IMR-90 (cell line): ENCODE measurements around the gene CDH16. TPM values are rescaled to one million over a fixed set of nuclear protein-coding genes. Genes with fewer than 3 reads are reported as not detected.

Source experiments
- ATAC-seq: fragments of 200-7000 bp; cut with Tn5 transposase; 2 replicates; pipeline ENCODE4 v1.9.1; 2020; ENCODE audit warnings: low read depth, mild to moderate bottlenecking, moderate library complexity
- BruUV-seq: library from RNA; stranded (reverse); fragments of 400-500 nt; replicated peaks from 2 replicates; lab custom pipeline; 2021; lab: Mats Ljungman, UMichigan
- CTCF ChIA-PET: fragments of 300-600 bp; formaldehyde crosslinking; extraction: SDS; loops from one replicate; lab custom pipeline; 2021; ENCODE audit warnings: antibody characterized with exemption; lab: Yijun Ruan, JAX
- POLR2A ChIA-PET: fragments of 300-600 bp; sonication (Branson Sonifier 250); formaldehyde crosslinking; loops from one replicate; lab custom pipeline; 2022; ENCODE audit warnings: antibody characterized with exemption; ENCODE audit not compliant: unreplicated experiment; lab: Charles Lee
- DNase-seq: peaks from one replicate; pipeline ENCODE4 v3.0.0; 2013
- H2AFZ ChIP-seq: replicated peaks from 2 replicates; pipeline ENCODE3; 2013; ENCODE audit warnings: low read length, mild to moderate bottlenecking; ENCODE audit not compliant: poor library complexity
- H2AK5ac ChIP-seq: 2 replicates; pipeline ENCODE4 v1.6.1; 2013; ENCODE audit warnings: low read depth, low read length, inconsistent platforms
- H2AK9ac ChIP-seq: replicated peaks from 2 replicates; pipeline ENCODE3; 2013; ENCODE audit warnings: mild to moderate bottlenecking, low read depth, low read length, moderate library complexity; ENCODE audit not compliant: poor library complexity
- H2BK120ac ChIP-seq: 2 replicates; pipeline ENCODE4 v1.6.1; 2013; ENCODE audit warnings: low read depth, low read length, inconsistent platforms
- H2BK15ac ChIP-seq: 3 replicates; pipeline ENCODE4 v1.6.1; 2013; ENCODE audit warnings: low read depth, low read length, inconsistent platforms
- H2BK20ac ChIP-seq: 2 replicates; pipeline ENCODE4 v1.6.1; 2013; ENCODE audit warnings: low read depth, mild to moderate bottlenecking, inconsistent platforms, low read length, moderate library complexity
- H2BK5ac ChIP-seq: 2 replicates; pipeline ENCODE4 v1.6.1; 2013; ENCODE audit warnings: mild to moderate bottlenecking, low read depth, low read length, inconsistent platforms; ENCODE audit not compliant: poor library complexity, severe bottlenecking
- H3K14ac ChIP-seq: replicated peaks from 2 replicates; pipeline ENCODE4 v1.6.1; 2013; ENCODE audit warnings: low read depth, low read length, inconsistent platforms
- H3K18ac ChIP-seq: 2 replicates; pipeline ENCODE4 v1.6.1; 2013; ENCODE audit warnings: low read depth, low read length, control low read depth
- H3K23ac ChIP-seq: 2 replicates; pipeline ENCODE4 v1.6.1; 2013; ENCODE audit warnings: low read depth, low read length, inconsistent platforms
- H3K27ac ChIP-seq: 2 replicates; pipeline ENCODE4 v1.5.1; 2013; ENCODE audit warnings: mild to moderate bottlenecking, control low read depth, low read length; ENCODE audit not compliant: insufficient read depth
- H3K27me3 ChIP-seq: 2 replicates; pipeline ENCODE4 v1.6.1; 2013; ENCODE audit warnings: low read length; ENCODE audit not compliant: control insufficient read depth, insufficient read depth
- H3K36me3 ChIP-seq: 2 replicates; pipeline ENCODE4 v1.6.1; 2013; ENCODE audit warnings: low read length, mixed read lengths; ENCODE audit not compliant: control insufficient read depth, insufficient read depth
- H3K4ac ChIP-seq: 2 replicates; pipeline ENCODE4 v1.6.1; 2013; ENCODE audit warnings: low read depth, low read length, inconsistent platforms
- H3K4me1 ChIP-seq: 2 replicates; pipeline ENCODE4 v1.6.1; 2013; ENCODE audit warnings: low read length, mixed read lengths; ENCODE audit not compliant: control insufficient read depth, insufficient read depth
- H3K4me2 ChIP-seq: 2 replicates; pipeline ENCODE4 v1.6.1; 2013; ENCODE audit warnings: low read depth, mild to moderate bottlenecking, control low read depth, low read length, moderate library complexity
- H3K4me3 ChIP-seq: 2 replicates; pipeline ENCODE4 v1.5.1; 2013; ENCODE audit warnings: low read depth, mild to moderate bottlenecking, control low read depth, low read length, moderate library complexity; ENCODE audit not compliant: insufficient read depth
- H3K56ac ChIP-seq: 2 replicates; pipeline ENCODE4 v1.6.1; 2013; ENCODE audit warnings: low read length, inconsistent platforms; ENCODE audit not compliant: insufficient read depth; ENCODE audit errors: extremely low read depth
- H3K79me1 ChIP-seq, 2 experiments: 2 replicates each; pipeline ENCODE4 v1.6.1; 2013; ENCODE audit warnings: low read length in 2 of 2, inconsistent platforms in 1 of 2, low read depth in 1 of 2
- H3K9ac ChIP-seq: 2 replicates; pipeline ENCODE4 v1.6.1; 2013; ENCODE audit warnings: low read depth, low read length, control low read depth
- H3K9me1 ChIP-seq: 2 replicates; pipeline ENCODE4 v1.6.1; 2013; ENCODE audit warnings: low read length, inconsistent platforms; ENCODE audit not compliant: insufficient read depth
- H3K9me3 ChIP-seq: 2 replicates; pipeline ENCODE4 v1.6.1; 2013; ENCODE audit warnings: low read length; ENCODE audit not compliant: control insufficient read depth, insufficient read depth
- H4K20me1 ChIP-seq: 2 replicates; pipeline ENCODE4 v1.6.1; 2013; ENCODE audit warnings: low read length, inconsistent platforms; ENCODE audit not compliant: insufficient read depth
- H4K5ac ChIP-seq: 2 replicates; pipeline ENCODE4 v1.6.1; 2013; ENCODE audit warnings: mild to moderate bottlenecking, low read depth, low read length, control low read depth
- H4K8ac ChIP-seq, 2 experiments: 2 replicates each; pipeline ENCODE4 v1.6.1; 2013; ENCODE audit warnings: low read depth in 2 of 2, low read length in 2 of 2, control low read depth in 1 of 2, inconsistent platforms in 1 of 2
- H4K91ac ChIP-seq: 2 replicates; pipeline ENCODE4 v1.6.1; 2013; ENCODE audit warnings: low read depth, low read length, inconsistent platforms; ENCODE audit not compliant: insufficient read depth
- BHLHE40 ChIP-seq: fragments of 150-350 bp; IDR thresholded peaks from 2 replicates; pipeline ENCODE4 v1.6.1; 2016; ENCODE audit warnings: mild to moderate bottlenecking, low read depth, low read length
- CEBPB ChIP-seq: IDR thresholded peaks from 2 replicates; pipeline ENCODE4 v1.6.1; 2012; ENCODE audit warnings: low read depth, low read length, improper control_type of control experiment
- FOS ChIP-seq: fragments of 150-350 bp; IDR thresholded peaks from 2 replicates; pipeline ENCODE4 v1.6.1; 2016; ENCODE audit warnings: low read depth, low read length
- MAFK ChIP-seq: IDR thresholded peaks from 2 replicates; pipeline ENCODE4 v1.6.1; 2012; ENCODE audit warnings: low read depth, low read length, improper control_type of control experiment
- MAZ ChIP-seq: IDR thresholded peaks from 2 replicates; pipeline ENCODE4 v1.6.1; 2012; ENCODE audit warnings: low read depth, mild to moderate bottlenecking, low read length, improper control_type of control experiment, moderate library complexity, borderline replicate concordance
- MXI1 ChIP-seq: IDR thresholded peaks from 2 replicates; pipeline ENCODE4 v1.6.1; 2012; ENCODE audit warnings: low read depth, mild to moderate bottlenecking, low read length, moderate library complexity, borderline replicate concordance
- NFE2L2 ChIP-seq: fragments of 150-350 bp; IDR thresholded peaks from 2 replicates; pipeline ENCODE4 v1.6.1; 2016; ENCODE audit warnings: low read depth, mild to moderate bottlenecking, low read length
- RAD21 ChIP-seq: IDR thresholded peaks from 2 replicates; pipeline ENCODE4 v1.6.1; 2012; ENCODE audit warnings: low read length, improper control_type of control experiment
- WGBS, 2 experiments: methylation state at CpG; one replicate each; pipeline versions ENCODE4 v1.1.5 to v1.1.7; 2013; ENCODE audit warnings: missing lambda C conversion rate in 2 of 2; ENCODE audit not compliant: insufficient read length in 1 of 2; ENCODE audit errors: extremely low coverage in 2 of 2; 5-methylcytosine and 5-hydroxymethylcytosine counted together
- dilution Hi-C: fragments of 300-500 bp; cut with HindIII; formaldehyde crosslinking; loops from one replicate; pipeline ENCODE4 v1.14.3; 2018; ENCODE audit warnings: low sequenced_read_pairs; ENCODE audit not compliant: unreplicated experiment
- in situ Hi-C: fragments of 300-500 bp; cut with MboI; formaldehyde crosslinking; loops from 3 replicates; pipeline ENCODE4 v1.14.3; 2019; ENCODE audit warnings: low sequenced_read_pairs, inconsistent platforms, mixed read lengths
- intact Hi-C: fragments of 100-400 bp; cut with micrococcal nuclease; formaldehyde crosslinking; loops from 2 replicates; pipeline ENCODE4 v1.10.0; 2022
- polyA plus RNA-seq, 3 experiments: library from polyadenylated mRNA; depleted of rRNA; stranded (reverse); fragments of >200 nt; gene quantifications; 2 replicates each; pipeline ENCODE4 v1.2.3, GENCODE V29; 2012; ENCODE audit warnings: low replicate concordance in 1 of 3
- total RNA-seq: library from RNA; depleted of rRNA; stranded (reverse); fragments of >200 nt; gene quantifications from 2 replicates; pipeline ENCODE4 v1.2.3, GENCODE V29; 2012
- TF ChIP-seq, protein P1 (sequence below): fragments of 150-350 bp; IDR thresholded peaks from 2 replicates; pipeline ENCODE4 v1.6.1; 2017; ENCODE audit warnings: mild to moderate bottlenecking, antibody characterized with exemption, low read length, low read depth
- TF ChIP-seq, protein P2 (sequence below): conservative IDR thresholded peaks from 2 replicates; pipeline ENCODE4 v1.5.1; 2012; ENCODE audit warnings: mild to moderate bottlenecking, low read depth, low read length, improper control_type of control experiment

CDH16 gene
- total and polyA plus RNA-seq, 2 of the 4 experiments (the other 2 are of a cell fraction): not detected

DNA sequence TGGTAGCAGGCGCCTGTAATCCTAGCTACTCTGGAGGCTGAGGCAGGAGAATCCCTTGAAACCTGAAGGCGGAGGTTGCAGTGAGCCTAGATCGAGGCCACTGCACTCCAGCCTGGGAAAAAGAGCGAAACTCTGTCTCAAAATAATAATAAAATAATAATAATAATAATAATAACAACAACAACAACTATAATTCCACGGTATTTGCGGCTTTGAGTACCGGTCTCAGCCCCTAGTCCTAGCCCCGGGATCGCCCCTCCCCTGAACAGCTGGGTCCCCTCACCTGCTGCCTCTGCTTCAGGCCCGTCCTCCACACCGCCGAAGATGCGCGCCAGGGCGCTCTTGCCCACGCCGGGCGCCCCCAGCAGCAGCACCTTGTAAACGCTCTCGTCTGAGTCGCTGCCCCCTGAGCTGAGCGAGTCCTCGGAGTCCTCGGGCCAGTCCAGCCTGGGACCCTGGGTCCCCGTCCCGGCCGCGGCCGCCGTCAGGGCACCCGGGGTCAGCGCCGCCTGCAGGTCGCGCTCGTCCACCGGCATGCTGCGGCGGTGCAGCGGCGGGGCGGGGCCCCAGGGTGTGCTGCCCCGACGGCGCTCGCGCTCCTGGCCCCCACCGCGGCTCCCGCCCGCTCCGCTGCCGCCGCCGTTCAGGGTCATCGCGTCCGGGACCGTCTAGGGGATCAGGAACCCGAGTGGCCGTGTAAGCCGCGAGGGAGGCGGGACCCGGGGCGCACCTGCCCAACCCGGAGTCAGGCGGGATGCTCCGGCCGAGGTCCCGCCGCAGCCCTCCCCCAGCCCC is 6.0 kb upstream of the CDH16 start (continued):
- no peak for TF ChIP-seq BHLHE40
- TF ChIP-seq CEBPB: no peak

DNA sequence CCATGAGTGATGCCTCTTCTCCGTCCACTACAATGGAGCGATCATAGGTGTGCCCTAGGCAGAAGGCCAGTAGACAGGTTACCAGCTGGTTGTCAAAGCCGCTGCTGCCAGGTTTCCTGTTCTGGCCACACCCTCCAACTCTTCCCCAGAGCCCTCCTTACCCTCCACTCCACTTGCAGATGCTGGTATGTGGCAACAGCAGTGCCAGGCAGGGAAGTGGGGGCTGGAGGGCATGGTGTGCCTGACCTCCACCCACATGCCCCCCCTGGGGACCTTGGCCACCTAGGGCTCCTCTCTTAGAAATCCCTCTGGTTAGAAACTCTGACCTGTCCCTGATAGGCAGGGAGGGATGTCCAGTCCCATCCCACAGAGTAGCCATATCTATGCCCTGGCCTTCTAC is 5.2 kb upstream of the CDH16 start:
- dilution Hi-C loops (no loop called here), intact Hi-C loops (no loop called here)
- H3K4ac ChIP-seq: no peak overlapping the region

More for the DNA sequence above, 5.2 kb upstream of the CDH16 start:
- Histone ChIP-seq H3K36me3 (no peaks in the 10 kb centered on the region), H3K56ac (no peak overlapping the region), H3K27ac (no peak overlapping the region), H3K4me1 (peaks cover 27% of the 10 kb centered on the region), H2AK5ac (peak overlapping the region; percentile 30; the same call in 1 of the 2 replicates), H3K9me3 (no peaks in the 10 kb centered on the region), H3K9ac (no peak overlapping the region), H3K14ac (no peak overlapping the region), H3K9me1 (peaks cover 24% of the 10 kb centered on the region), H2BK120ac (no peak overlapping the region), H2BK5ac (no peak overlapping the region), H3K4me3 (no peak overlapping the region), H2AK9ac (no peak overlapping the region), H4K5ac (no peak overlapping the region), H2BK20ac (no peak overlapping the region), H3K27me3 (peaks cover 18% of the 10 kb centered on the region), H3K18ac (no peak overlapping the region), H3K23ac (no peak overlapping the region), H3K79me1 (no peaks in the 10 kb centered on the region), H4K8ac (no peak overlapping the region), H4K20me1 (no peaks in the 10 kb centered on the region), H2AFZ (no peak overlapping the region), H4K91ac (no peak overlapping the region), H2BK15ac (no peak overlapping the region), H3K4me2 (no peak overlapping the region)
- CTCF ChIA-PET: no interaction called here
- no peak for ATAC-seq
- POLR2A ChIA-PET: no interaction called here
- no TSS peak for BruUV-seq
- no CpG with 5 or more reads among the region's 3 CpGs for WGBS, 2 experiments
- in situ Hi-C loops: no loop called here
- no peak for DNase-seq
- TF ChIP-seq RAD21 (no peak), MAZ (no peak), MXI1 (no peak), MAFK (no peak), BHLHE40 (no peak), NFE2L2 (no peak), CEBPB (no peak), FOS (no peak)
- TF ChIP-seq, protein P1, sequence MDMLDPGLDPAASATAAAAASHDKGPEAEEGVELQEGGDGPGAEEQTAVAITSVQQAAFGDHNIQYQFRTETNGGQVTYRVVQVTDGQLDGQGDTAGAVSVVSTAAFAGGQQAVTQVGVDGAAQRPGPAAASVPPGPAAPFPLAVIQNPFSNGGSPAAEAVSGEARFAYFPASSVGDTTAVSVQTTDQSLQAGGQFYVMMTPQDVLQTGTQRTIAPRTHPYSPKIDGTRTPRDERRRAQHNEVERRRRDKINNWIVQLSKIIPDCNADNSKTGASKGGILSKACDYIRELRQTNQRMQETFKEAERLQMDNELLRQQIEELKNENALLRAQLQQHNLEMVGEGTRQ: no peak
- TF ChIP-seq, protein P2, sequence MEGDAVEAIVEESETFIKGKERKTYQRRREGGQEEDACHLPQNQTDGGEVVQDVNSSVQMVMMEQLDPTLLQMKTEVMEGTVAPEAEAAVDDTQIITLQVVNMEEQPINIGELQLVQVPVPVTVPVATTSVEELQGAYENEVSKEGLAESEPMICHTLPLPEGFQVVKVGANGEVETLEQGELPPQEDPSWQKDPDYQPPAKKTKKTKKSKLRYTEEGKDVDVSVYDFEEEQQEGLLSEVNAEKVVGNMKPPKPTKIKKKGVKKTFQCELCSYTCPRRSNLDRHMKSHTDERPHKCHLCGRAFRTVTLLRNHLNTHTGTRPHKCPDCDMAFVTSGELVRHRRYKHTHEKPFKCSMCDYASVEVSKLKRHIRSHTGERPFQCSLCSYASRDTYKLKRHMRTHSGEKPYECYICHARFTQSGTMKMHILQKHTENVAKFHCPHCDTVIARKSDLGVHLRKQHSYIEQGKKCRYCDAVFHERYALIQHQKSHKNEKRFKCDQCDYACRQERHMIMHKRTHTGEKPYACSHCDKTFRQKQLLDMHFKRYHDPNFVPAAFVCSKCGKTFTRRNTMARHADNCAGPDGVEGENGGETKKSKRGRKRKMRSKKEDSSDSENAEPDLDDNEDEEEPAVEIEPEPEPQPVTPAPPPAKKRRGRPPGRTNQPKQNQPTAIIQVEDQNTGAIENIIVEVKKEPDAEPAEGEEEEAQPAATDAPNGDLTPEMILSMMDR: no peak
